ENCODE data around the gene MLST8. TPM values are rescaled to one million over a fixed set of nuclear protein-coding genes. Genes with fewer than 3 reads are reported as not detected.

MLST8 gene
- total RNA-seq, 1 experiment from 2014 or later = 28.6 TPM

DNA sequence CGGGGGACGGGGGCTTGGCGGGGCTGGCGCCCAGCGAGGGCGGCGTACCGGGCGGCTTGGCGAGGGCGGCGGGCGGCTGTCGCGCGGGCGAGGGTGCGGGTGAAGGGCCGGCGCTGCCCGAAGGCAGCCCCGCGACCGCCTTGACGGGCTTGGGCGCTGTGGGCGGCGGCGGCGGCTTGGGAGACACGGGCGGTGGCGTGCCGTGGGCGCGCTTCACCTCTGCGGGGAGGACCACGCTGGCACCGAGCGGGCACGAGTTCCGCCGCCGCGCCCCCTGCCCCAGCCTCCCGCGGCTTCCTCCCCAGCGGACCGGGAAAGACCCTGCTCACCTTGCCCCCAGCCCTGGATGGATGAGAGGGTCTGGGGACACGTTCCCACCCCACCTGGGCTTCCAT is 26.1 kb upstream of the MLST8 start:
- no peak overlapping the region for H3K4me3 ChIP-seq (ENCODE audit: insufficient read depth, low read depth, low read length)
- no peak for DNase-seq

DNA sequence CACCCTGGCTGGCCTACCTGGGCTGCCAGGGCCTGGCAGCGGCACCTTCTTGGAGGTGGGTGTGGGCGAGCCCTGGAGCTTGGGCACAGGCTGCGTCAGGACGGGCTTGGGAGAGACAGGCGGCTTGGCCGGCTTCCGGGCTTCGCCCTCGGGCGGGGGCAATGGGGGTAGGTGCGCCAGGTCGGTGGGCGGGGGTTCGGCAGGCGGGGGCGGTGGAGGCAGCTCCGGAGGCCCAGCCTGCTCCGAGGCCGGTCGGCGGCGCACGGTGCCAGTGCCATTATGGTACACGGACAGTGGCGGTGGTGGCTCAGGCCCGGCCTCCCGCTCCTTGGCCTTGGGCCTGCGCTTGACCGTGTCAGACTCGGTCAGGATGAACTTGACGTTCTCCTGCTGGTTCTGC is 25.7 kb upstream of the MLST8 start:
- DNase-seq = peak; percentile 66
- H3K4me3 ChIP-seq (ENCODE audit: insufficient read depth, low read depth, low read length) = no peak overlapping the region

More for the DNA sequence above, 26.1 kb upstream of the MLST8 start:
- Histone ChIP-seq H3K36me3 (replicated peaks; ENCODE audit: control insufficient read depth, insufficient read depth, low read length) (peaks cover 11% of the 10 kb centered on the region), H3K27me3 (ENCODE audit: control insufficient read depth, insufficient read depth, low read length) (0 out of 2 replicates have a peak, but pooled peaks cover 3% of the 10 kb centered on the region)

DNA sequence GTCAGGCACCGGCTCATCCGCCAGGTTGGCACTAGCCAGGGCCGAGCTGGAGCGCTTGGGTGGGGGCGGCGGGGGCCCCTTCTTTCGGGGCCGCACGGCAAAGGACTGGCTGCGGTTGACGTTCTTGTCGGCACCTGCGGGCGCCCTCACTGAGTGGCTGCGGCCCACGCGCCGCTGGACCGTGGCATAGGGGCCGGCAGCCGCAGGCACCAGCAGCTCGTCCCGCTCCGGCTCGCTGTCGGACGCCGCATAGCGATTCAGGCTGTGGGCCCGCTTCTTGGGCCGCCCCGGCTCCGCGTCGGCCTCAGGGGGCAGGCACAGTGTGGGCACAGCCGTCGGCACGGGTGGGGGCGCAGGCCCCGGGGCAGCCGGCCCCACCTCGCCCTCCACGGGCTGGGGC is 24.8 kb upstream of the MLST8 start:
- Histone ChIP-seq H3K4me3 (ENCODE audit: insufficient read depth, low read depth, low read length) (no peak overlapping the region), H3K27me3 (ENCODE audit: control insufficient read depth, insufficient read depth, low read length) (0 out of 2 replicates have a peak, but pooled peaks cover 3% of the 10 kb centered on the region), H3K36me3 (replicated peaks; ENCODE audit: control insufficient read depth, insufficient read depth, low read length) (peaks cover 2% of the 10 kb centered on the region; the same call in 1 of the 2 replicates)
- DNase-seq = no peak

More for the DNA sequence above, 25.7 kb upstream of the MLST8 start:
- H3K36me3 ChIP-seq (replicated peaks; ENCODE audit: control insufficient read depth, insufficient read depth, low read length) = peaks cover 6% of the 10 kb centered on the region
- H3K27me3 ChIP-seq (ENCODE audit: control insufficient read depth, insufficient read depth, low read length) = 0 out of 2 replicates have a peak, but pooled peaks cover 3% of the 10 kb centered on the region

DNA sequence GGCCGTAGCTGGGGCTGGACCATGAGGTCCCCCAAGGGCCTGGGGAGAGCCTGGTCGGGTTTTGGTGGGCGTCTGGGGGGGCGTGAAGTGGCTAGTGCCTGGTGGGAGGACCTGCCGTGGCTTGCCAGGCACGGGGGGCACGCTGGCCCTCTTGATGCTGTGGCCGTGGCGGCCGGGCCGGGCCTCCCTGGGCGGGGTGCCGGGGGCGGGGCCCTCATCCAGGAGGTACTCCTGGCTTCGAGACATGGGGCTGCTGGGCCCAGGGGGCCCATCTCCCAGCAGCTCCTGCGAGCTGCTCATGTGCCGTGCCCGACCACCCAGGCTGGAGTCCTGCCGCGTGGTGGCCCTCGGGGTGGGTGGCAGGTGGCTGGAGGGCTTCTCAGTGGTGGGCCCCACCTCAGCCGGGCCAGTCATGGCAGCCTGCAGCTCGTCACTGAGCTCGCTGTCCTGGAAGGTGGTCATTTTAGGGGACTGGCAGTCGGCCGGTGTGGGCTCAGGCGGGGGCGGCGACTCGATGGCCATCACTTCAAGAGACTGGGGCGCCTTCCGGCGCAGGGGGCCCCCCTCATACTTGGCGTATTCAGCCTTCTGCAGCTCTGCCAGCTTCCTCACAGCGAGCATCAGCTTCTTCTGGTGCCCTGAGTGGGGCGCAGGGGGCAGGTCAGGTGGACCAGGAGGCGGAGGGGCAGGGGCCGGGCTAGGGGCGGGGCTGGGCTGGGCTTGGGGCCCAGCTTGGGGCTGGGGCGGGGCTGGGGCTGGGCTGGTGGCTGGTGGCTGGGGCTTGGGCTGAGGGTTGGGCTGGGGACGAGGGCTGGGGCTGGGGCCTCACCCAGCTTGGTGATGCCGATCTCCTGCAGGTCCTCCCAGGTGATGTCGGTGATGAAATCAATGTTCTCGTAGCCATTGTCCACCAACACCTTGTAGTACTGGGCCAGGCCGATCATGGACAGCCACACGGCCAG is 24.0 kb upstream of the MLST8 start:
- DNase-seq = peak; percentile 91
- H3K27me3 ChIP-seq (ENCODE audit: control insufficient read depth, insufficient read depth, low read length) = 0 out of 2 replicates have a peak, but pooled peaks cover 3% of the 10 kb centered on the region
- no peak overlapping the region for H3K4me3 ChIP-seq (ENCODE audit: insufficient read depth, low read depth, low read length)
- H3K36me3 ChIP-seq (replicated peaks; ENCODE audit: control insufficient read depth, insufficient read depth, low read length) = peaks cover 2% of the 10 kb centered on the region; the same call in 1 of the 2 replicates

DNA sequence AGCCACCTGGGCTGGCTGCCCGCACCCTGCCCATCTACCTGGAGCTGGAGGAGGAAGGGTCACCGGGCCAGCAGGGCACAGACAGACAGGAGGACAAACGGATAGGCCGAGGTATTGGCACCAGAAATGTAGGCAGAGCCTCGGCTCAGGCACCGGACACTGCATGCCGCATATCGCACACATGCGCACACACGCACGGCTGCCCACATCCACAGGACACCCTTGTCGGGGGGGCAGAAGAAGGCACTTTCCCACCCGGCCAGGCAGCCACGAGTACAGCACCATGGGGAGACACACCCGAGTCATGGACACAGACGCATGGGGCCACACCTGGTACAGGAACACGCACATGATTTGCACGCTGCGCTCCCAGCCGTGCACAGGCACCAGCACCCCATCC is 23.3 kb upstream of the MLST8 start:
- Histone ChIP-seq H3K27me3 (ENCODE audit: control insufficient read depth, insufficient read depth, low read length) (0 out of 2 replicates have a peak, but pooled peaks cover 3% of the 10 kb centered on the region), H3K4me3 (ENCODE audit: insufficient read depth, low read depth, low read length) (no peak overlapping the region), H3K36me3 (replicated peaks; ENCODE audit: control insufficient read depth, insufficient read depth, low read length) (peaks cover 2% of the 10 kb centered on the region; the same call in 1 of the 2 replicates)
- no peak for DNase-seq

DNA sequence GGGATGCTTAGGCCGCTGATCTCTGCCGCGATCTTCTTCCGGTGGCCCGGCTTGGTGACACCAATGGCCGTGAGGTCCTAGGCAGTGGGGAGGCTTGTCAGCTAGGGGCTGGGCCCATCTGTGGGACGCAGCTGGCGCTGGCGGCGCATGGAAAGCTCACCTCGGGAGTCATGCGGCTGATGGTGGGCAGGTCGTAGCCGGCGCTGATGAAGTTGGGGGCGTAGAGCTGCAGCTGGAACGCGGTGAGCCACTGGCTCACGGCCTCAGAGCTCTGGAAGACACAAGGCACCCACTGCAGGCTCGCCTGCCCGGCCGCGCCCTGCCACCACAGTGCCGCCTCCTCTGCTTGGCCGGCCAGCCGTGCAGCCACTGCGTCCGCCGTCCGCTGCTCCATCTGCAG is 21.6 kb upstream of the MLST8 start:
- H3K27me3 ChIP-seq (ENCODE audit: control insufficient read depth, insufficient read depth, low read length) = 0 out of 2 replicates have a peak, but pooled peaks cover 3% of the 10 kb centered on the region
- H3K4me3 ChIP-seq (ENCODE audit: insufficient read depth, low read depth, low read length) = no peak overlapping the region
- no peaks in the 10 kb centered on the region for H3K36me3 ChIP-seq (replicated peaks; ENCODE audit: control insufficient read depth, insufficient read depth, low read length)
- no peak for DNase-seq

DNA sequence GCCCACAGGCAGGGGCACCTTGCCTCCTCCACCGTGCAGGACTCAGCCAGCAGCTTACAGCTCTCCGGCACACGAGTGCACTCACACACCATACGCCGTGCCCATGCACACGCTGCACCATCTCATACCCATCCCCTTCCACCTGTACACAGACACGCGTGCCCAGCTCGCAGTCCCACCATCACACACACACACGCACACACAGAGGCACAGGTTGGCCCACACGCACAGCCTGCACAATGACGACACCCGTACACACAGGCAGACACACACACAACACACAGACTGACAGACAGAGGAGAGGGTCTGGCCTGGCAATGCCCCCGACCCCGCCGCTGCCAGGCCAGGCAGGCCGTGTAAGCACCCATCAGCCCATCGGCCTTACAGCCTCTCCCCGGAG is 20.9 kb upstream of the MLST8 start:
- no peak overlapping the region for H3K4me3 ChIP-seq (ENCODE audit: insufficient read depth, low read depth, low read length)
- no peak for DNase-seq
- no peaks in the 10 kb centered on the region for H3K36me3 ChIP-seq (replicated peaks; ENCODE audit: control insufficient read depth, insufficient read depth, low read length)
- 0 out of 2 replicates have a peak, but pooled peaks cover under 1% of the 10 kb centered on the region for H3K27me3 ChIP-seq (ENCODE audit: control insufficient read depth, insufficient read depth, low read length)

DNA sequence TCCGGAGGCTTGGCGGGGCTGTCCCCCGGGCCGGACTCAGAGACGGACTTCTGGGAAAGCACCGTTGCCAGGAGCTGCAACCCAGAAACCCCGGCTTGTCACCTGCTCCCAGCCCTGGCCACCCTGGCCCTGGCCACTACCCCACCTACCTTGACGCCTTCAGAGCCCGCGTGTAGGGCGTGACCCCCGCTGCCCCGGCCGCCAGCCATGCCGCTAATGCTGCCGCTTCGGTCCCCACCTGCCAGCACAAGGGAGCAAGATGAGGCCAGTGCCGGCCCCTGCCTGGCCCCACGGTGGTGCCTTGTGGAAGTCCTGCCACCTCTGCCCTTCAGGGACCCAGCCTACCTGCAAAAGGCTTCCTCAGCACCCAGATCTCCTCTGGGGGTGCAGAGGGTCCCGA is 20.3 kb upstream of the MLST8 start:
- H3K4me3 ChIP-seq (ENCODE audit: insufficient read depth, low read depth, low read length) = no peak overlapping the region
- H3K27me3 ChIP-seq (ENCODE audit: control insufficient read depth, insufficient read depth, low read length) = no peaks in the 10 kb centered on the region
- DNase-seq = no peak
- no peaks in the 10 kb centered on the region for H3K36me3 ChIP-seq (replicated peaks; ENCODE audit: control insufficient read depth, insufficient read depth, low read length)

DNA sequence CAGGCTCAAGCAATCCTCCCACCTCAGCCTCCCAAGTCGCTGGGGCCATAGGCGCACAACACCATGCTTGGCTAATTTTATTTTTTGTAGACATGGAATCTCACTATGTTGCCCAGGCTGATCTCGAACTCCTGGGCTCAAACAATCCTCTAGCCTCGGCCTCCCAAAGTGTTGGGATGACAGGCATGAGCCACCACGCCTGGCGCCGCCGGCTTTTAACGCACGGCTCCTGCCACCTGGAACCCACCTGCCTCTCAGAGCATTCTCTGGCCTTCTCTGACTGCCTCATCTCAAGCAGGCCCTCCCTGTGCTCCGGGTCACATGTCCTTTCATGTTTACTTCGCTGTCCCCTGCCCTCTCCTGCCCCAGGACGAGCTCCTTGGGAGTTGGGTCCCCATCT is 19.2 kb upstream of the MLST8 start:
- Histone ChIP-seq H3K27me3 (ENCODE audit: control insufficient read depth, insufficient read depth, low read length) (no peaks in the 10 kb centered on the region), H3K36me3 (replicated peaks; ENCODE audit: control insufficient read depth, insufficient read depth, low read length) (no peaks in the 10 kb centered on the region), H3K4me3 (ENCODE audit: insufficient read depth, low read depth, low read length) (no peak overlapping the region)
- DNase-seq = no peak

DNA sequence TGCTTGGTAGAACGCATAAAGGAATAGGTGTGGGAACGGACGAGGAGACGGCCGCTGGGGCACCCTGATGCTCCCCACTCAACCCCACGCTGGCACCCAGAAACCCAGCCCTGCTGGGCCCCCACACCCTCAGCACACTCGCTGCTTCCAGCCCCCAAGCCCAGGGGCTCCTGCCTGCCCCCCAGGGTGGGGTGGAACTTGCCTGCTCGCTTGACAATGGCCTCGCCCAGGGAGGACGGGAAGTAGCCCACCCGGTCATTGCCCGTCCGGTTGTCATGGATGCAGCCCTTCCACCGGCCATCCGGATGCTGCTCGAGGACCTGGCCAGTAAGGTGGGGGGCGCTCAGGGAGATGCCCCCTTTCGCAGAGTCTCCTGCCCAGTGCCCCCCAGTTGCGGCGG is 18.7 kb upstream of the MLST8 start:
- Histone ChIP-seq H3K4me3 (ENCODE audit: insufficient read depth, low read depth, low read length) (no peak overlapping the region), H3K36me3 (replicated peaks; ENCODE audit: control insufficient read depth, insufficient read depth, low read length) (no peaks in the 10 kb centered on the region), H3K27me3 (ENCODE audit: control insufficient read depth, insufficient read depth, low read length) (no peaks in the 10 kb centered on the region)
- DNase-seq = no peak

DNA sequence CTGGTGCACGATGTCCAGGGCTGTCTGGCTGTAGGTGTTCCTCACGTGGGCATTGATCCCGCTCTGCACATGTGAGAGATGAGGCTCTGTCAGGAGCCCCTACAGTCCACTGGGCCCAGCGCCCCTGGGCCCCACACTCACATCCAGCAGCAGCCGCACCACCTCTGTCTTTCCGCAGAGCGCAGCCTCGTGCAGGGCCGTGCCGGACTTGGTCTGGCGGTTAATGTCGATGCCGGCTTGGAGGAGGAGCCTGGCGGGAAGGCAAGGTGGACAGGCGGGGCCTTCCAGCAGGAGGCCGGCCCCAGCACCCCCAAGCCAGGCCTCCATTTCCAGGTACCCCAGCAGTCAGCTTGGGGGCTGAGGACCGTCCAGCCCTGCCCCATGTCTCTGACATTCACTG is 18.0 kb upstream of the MLST8 start:
- no peaks in the 10 kb centered on the region for H3K27me3 ChIP-seq (ENCODE audit: control insufficient read depth, insufficient read depth, low read length)
- no peaks in the 10 kb centered on the region for H3K36me3 ChIP-seq (replicated peaks; ENCODE audit: control insufficient read depth, insufficient read depth, low read length)
- no peak overlapping the region for H3K4me3 ChIP-seq (ENCODE audit: insufficient read depth, low read depth, low read length)
- no peak for DNase-seq

DNA sequence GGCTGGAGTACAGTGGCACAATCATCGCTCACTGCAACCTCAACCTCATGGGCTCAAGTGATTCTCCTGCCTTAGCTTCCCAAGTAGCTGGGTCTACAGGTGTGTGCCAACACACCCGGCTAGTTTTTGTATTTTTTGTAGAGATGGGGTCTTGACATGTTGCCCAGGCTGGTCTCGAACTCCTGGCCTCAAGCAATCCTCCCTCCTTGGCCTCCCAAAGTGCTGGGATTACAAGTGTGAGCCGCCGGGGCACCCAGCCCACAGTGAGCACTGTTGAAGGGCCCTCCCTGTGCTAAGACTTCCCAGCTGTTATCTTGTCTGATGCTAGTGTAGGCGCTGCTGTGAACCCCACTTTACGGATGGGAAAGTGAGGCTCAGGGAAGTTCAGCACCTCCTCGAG is 16.9 kb upstream of the MLST8 start:
- Histone ChIP-seq H3K4me3 (ENCODE audit: insufficient read depth, low read depth, low read length) (no peak overlapping the region), H3K36me3 (replicated peaks; ENCODE audit: control insufficient read depth, insufficient read depth, low read length) (no peaks in the 10 kb centered on the region), H3K27me3 (ENCODE audit: control insufficient read depth, insufficient read depth, low read length) (no peaks in the 10 kb centered on the region)
- no peak for DNase-seq

DNA sequence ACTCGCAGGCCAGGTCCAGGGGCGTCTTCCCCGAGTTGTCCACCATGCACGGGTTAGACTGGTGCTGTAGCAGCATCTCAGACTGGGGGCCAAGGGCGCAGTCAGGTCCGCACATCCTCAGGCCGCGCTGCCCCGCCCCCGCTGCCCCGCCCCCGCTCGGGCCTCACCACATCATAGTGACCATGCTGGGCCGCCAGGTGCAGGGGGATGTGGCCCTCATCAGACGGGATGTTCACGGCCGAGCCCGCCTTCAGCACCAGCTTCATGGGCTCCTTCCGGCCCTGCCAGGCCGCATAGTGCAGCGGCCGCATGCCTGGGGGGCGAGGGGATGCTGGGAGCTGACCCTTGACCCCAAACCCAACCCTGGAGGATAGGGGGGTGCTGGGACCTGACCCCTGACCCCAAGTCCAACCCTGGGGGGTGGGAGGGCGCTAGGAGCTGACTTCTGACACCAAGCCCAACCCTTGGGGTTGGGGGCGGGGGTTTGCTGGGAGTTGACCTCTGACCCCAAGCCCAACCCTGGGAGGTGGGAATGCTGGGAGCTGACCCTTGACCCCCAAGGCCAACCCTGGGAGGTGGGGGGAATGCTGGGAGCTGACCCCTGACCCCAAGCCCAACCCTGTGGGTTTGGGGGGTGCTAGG is 15.9 kb upstream of the MLST8 start:
- DNase-seq = no peak
- H3K27me3 ChIP-seq (ENCODE audit: control insufficient read depth, insufficient read depth, low read length) = no peaks in the 10 kb centered on the region; the same call in 1 of the 2 replicates
- H3K36me3 ChIP-seq (replicated peaks; ENCODE audit: control insufficient read depth, insufficient read depth, low read length) = no peaks in the 10 kb centered on the region
- no peak overlapping the region for H3K4me3 ChIP-seq (ENCODE audit: insufficient read depth, low read depth, low read length)

DNA sequence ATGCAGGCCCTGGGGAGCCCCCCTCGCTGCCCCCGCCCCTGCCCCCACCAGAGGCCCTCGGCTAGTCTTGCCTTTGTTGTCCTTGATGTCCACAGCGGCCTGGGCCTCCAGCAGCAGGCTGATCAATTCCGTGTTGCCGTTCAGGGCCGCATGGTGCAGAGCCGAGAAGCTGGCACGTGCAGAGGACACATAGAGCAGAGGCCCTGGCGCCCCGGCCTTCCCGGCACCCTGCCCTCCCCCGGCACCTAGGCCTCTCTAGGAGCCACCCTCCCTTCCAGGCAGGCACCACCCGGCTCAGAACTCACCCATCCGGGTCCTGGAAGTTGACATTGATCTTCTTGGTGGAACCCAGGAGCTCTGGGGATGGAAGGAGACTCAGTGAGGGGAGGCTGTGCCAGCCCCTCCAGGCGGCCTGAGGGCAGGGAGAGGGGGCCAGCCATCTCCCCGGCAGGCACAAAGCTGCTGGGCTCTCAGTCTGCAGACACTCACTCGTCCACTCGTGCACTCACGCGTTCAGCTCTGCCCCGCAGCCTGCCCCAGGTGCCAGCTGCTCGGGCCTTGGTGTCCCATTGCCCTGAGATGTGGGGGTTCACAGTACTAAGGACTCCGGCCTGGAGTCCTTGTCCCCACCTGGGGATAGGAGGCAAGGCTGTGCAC is 15.1 kb upstream of the MLST8 start:
- Histone ChIP-seq H3K36me3 (replicated peaks; ENCODE audit: control insufficient read depth, insufficient read depth, low read length) (no peaks in the 10 kb centered on the region), H3K4me3 (ENCODE audit: insufficient read depth, low read depth, low read length) (no peak overlapping the region), H3K27me3 (ENCODE audit: control insufficient read depth, insufficient read depth, low read length) (peaks cover 2% of the 10 kb centered on the region; the same call in 1 of the 2 replicates)
- no peak for DNase-seq

Measured in H7 (cell line).